NOMO-1 treated with dmso at 0.1 percent for 144 hours (cell line): Measurements from ENCODE around the gene SYTL3.

Experiments used
- DNase-seq: peaks from one replicate; lab custom pipeline; 2025; ENCODE audit not compliant: unreplicated experiment; lab: John Stamatoyannopoulos, UW

The SYTL3 gene

GRCh38 chr6:158756977-158757752, 107.3 kb downstream of the SYTL3 start:
- DNase-seq: no peak

GRCh38 chr6:158757753-158758090, 107.9 kb downstream of the SYTL3 start:
- DNase-seq: no peak

- DNase-seq: no peak
Measured at GRCh38 chr6:158758451-158758860, 108.6 kb downstream of the SYTL3 start.

GRCh38 chr6:158758941-158759479, 109.2 kb downstream of the SYTL3 start:
- DNase-seq: no peak

- DNase-seq: no peak
Measured at GRCh38 chr6:158759966-158760617, 110.2 kb downstream of the SYTL3 start.

GRCh38 chr6:158760618-158761250, 110.9 kb downstream of the SYTL3 start:
- no peak for DNase-seq

GRCh38 chr6:158761746-158762145, 111.9 kb downstream of the SYTL3 start:
- no peak for DNase-seq

- DNase-seq: no peak
Measured at GRCh38 chr6:158762787-158763433, 113.1 kb downstream of the SYTL3 start.

GRCh38 chr6:158763434-158764182, 113.8 kb downstream of the SYTL3 start:
- no peak for DNase-seq

GRCh38 chr6:158764183-158764849, 114.5 kb downstream of the SYTL3 start:
- no peak for DNase-seq

- DNase-seq: no peak
Measured at GRCh38 chr6:158764926-158765325, 115.1 kb downstream of the SYTL3 start.

- DNase-seq: no peak
Measured at GRCh38 chr6:158765499-158766068, 115.7 kb downstream of the SYTL3 start.

GRCh38 chr6:158766621-158767455, 117.0 kb downstream of the SYTL3 start:
- no peak for DNase-seq

- no peak for DNase-seq
Measured at GRCh38 chr6:158767709-158768108, 117.9 kb downstream of the SYTL3 start.

GRCh38 chr6:158768436-158768835, 118.6 kb downstream of the SYTL3 start:
- no peak for DNase-seq

GRCh38 chr6:158769234-158769770, 119.4 kb downstream of the SYTL3 start:
- no peak for DNase-seq

GRCh38 chr6:158769771-158770432, 120.0 kb downstream of the SYTL3 start:
- DNase-seq: no peak
